ENCODE results near the gene ASB15. TPM values are rescaled to one million over a fixed set of nuclear protein-coding genes. Genes with fewer than 3 reads are reported as not detected.

ASB15 gene
- total RNA-seq, 2 donors from 2014 or later: 18.6 to 53.9 TPM

GRCh38 chr7:123637203-123637602, 35.6 kb downstream of the ASB15 start:
- Histone ChIP-seq H3K4me3 (no peak overlapping the region), H3K9me3 (no peaks in the 10 kb centered on the region), H3K27ac (peak overlapping the region in 1 of 2 donors; percentile 45), H3K27me3 (no peaks in the 10 kb centered on the region), H3K36me3 (no peaks in the 10 kb centered on the region), H3K4me1 (peaks cover 0 to 7% of the 10 kb centered on the region in 2 donors)
- TF ChIP-seq CTCF (IDR thresholded peaks at IDR 0.05): peak in 1 of 2 donors; percentile 43
- DNase-seq (ENCODE audit: low spot score): no peak

GRCh38 chr7:123637878-123638277, 36.3 kb downstream of the ASB15 start:
- Histone ChIP-seq H3K4me3 (no peak overlapping the region), H3K27ac (no peak overlapping the region), H3K36me3 (no peaks in the 10 kb centered on the region), H3K27me3 (no peaks in the 10 kb centered on the region), H3K4me1 (peaks cover 0 to 7% of the 10 kb centered on the region in 2 donors), H3K9me3 (no peaks in the 10 kb centered on the region)
- no peak for DNase-seq (ENCODE audit: low spot score)
- no peak for TF ChIP-seq CTCF (IDR thresholded peaks at IDR 0.05)

GRCh38 chr7:123639631-123640030, 38.0 kb downstream of the ASB15 start:
- Histone ChIP-seq H3K27ac (no peak overlapping the region), H3K4me1 (peaks cover 0 to 23% of the 10 kb centered on the region in 2 donors), H3K9me3 (no peaks in the 10 kb centered on the region)

GRCh38 chr7:123640583-123640982, 39.0 kb downstream of the ASB15 start:
- Histone ChIP-seq H3K4me3 (no peak overlapping the region), H3K27ac (no peak overlapping the region), H3K9me3 (no peaks in the 10 kb centered on the region), H3K36me3 (no peaks in the 10 kb centered on the region), H3K27me3 (no peaks in the 10 kb centered on the region), H3K4me1 (peaks cover 0 to 32% of the 10 kb centered on the region in 2 donors)
- no peak for DNase-seq (ENCODE audit: low spot score)
- no peak for TF ChIP-seq CTCF (IDR thresholded peaks at IDR 0.05)

More at GRCh38 chr7:123639631-123640030, 38.0 kb downstream of the ASB15 start:
- Histone ChIP-seq H3K4me3 (no peak overlapping the region), H3K27me3 (no peaks in the 10 kb centered on the region), H3K36me3 (no peaks in the 10 kb centered on the region)
- no peak for DNase-seq (ENCODE audit: low spot score)
- TF ChIP-seq CTCF (IDR thresholded peaks at IDR 0.05): no peak

GRCh38 chr7:123641901-123642300, 40.3 kb downstream of the ASB15 start:
- Histone ChIP-seq H3K4me3 (no peak overlapping the region), H3K9me3 (no peaks in the 10 kb centered on the region), H3K27ac (peak overlapping the region in 1 of 2 donors; percentile 92), H3K4me1 (peaks cover 0 to 41% of the 10 kb centered on the region in 2 donors), H3K36me3 (no peaks in the 10 kb centered on the region), H3K27me3 (no peaks in the 10 kb centered on the region)
- DNase-seq (ENCODE audit: low spot score): no peak
- no peak for TF ChIP-seq CTCF (IDR thresholded peaks at IDR 0.05)

All from right atrium auricular region (tissue), 2 donors.